AG04450 (cell line): ENCODE measurements around the gene NPHP4. TPM values are rescaled to one million over a fixed set of nuclear protein-coding genes. Genes with fewer than 3 reads are reported as not detected.

Experiments used
- CTCF ChIA-PET: fragments of 300-600, 350-600 bp; formaldehyde crosslinking; extraction: SDS; loops from one replicate; lab custom pipeline; 2022; ENCODE audit warnings: antibody characterized with exemption, inconsistent platforms; lab: Charles Lee
- POLR2A ChIA-PET: fragments of 350-600 bp; formaldehyde crosslinking; extraction: SDS; loops from one replicate; lab custom pipeline; 2021; ENCODE audit warnings: antibody characterized with exemption, inconsistent platforms; lab: Yijun Ruan, JAX
- DNase-seq: peaks from one replicate; pipeline ENCODE4 v3.0.0-alpha.2; 2011; ENCODE audit warnings: low read depth, low spot score
- H3K27ac ChIP-seq: one replicate; pipeline ENCODE4 v1.5.1; 2012; ENCODE audit warnings: low read depth, low read length, control low read depth
- H3K27me3 ChIP-seq: one replicate; pipeline ENCODE4 v1.6.0; 2012; ENCODE audit warnings: low read length; ENCODE audit not compliant: control insufficient read depth, insufficient read depth
- H3K4me3 ChIP-seq: 2 replicates; pipeline ENCODE4 v1.5.1; 2011; ENCODE audit warnings: mild to moderate bottlenecking, low read depth, low read length, control low read depth
- H3K9me3 ChIP-seq: 2 replicates; pipeline ENCODE4 v1.5.1; 2012; ENCODE audit warnings: low read length; ENCODE audit not compliant: control insufficient read depth, insufficient read depth
- polyA plus RNA-seq: library from polyadenylated mRNA; depleted of rRNA; stranded (reverse); fragments of >200 nt; gene quantifications from 2 replicates; pipeline ENCODE4 v1.2.3, GENCODE V29; 2011
- TF ChIP-seq, protein P1 (sequence below): IDR thresholded peaks from 2 replicates; pipeline ENCODE4 v1.5.1; 2011; ENCODE audit warnings: low read depth, low read length, control low read depth, inconsistent platforms

NPHP4 gene
- polyA plus RNA-seq, 1 experiment, result 1.6 TPM

DNA sequence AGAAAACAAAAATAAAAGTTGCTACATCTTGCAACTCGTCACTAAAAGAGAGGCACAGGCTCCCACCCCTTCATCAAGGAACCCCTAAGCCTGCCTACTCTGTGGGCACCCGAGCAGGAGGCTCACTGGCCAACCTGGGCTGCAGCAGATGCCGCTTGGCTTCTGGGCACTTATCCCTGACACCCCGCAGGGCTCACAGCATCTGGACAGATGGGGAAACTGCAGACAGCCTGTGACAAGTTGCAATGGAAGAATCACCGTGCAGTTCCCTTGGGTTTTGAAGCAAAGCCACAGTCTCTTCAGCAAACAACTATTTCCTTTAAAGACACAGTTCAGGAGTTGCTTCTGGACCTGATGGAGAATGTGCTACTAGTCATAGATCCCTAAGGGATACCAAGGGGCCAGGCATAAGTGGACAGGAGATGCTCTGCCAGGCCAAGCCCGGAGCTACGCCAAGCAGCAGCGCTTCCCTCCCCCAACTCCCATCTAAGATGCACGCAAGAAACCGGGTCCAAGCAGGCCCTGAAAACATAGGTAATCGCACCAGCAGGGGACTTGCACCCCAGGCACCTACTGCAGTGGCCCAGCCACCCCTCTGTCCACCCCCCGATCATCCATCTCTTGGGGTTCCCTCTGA, 170.6 kb downstream of the NPHP4 start:
- no peak for DNase-seq
- no peaks in the 10 kb centered on the region for H3K27me3 ChIP-seq
- no peak overlapping the region for H3K27ac ChIP-seq
- H3K9me3 ChIP-seq, result peaks cover 56% of the 10 kb centered on the region
- no peak overlapping the region for H3K4me3 ChIP-seq
- ChIA-PET POLR2A (no interaction called here), CTCF (no interaction called here)
- TF ChIP-seq, protein P1, sequence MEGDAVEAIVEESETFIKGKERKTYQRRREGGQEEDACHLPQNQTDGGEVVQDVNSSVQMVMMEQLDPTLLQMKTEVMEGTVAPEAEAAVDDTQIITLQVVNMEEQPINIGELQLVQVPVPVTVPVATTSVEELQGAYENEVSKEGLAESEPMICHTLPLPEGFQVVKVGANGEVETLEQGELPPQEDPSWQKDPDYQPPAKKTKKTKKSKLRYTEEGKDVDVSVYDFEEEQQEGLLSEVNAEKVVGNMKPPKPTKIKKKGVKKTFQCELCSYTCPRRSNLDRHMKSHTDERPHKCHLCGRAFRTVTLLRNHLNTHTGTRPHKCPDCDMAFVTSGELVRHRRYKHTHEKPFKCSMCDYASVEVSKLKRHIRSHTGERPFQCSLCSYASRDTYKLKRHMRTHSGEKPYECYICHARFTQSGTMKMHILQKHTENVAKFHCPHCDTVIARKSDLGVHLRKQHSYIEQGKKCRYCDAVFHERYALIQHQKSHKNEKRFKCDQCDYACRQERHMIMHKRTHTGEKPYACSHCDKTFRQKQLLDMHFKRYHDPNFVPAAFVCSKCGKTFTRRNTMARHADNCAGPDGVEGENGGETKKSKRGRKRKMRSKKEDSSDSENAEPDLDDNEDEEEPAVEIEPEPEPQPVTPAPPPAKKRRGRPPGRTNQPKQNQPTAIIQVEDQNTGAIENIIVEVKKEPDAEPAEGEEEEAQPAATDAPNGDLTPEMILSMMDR, result no peak

DNA sequence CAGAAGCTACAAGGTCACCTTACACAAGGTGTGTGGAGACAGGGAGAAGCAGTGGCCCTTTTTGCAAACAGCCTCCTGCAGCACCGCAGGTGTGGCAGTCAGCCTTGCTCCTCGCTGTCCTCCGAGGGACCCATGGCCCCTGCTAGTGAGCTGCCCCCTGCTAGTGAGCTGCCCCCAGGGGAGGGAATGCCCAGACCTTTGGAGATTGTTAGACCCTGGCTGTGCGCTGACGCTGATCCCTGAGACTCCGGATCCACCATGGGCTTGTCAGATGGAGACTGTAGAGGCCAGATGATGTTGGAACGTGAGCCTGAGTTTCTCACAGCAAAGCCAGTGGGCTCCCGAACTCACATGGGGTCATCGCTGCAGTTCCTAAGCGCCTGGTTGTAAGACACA, 172.2 kb downstream of the NPHP4 start:
- H3K9me3 ChIP-seq, result peaks cover 56% of the 10 kb centered on the region
- H3K27ac ChIP-seq, result no peak overlapping the region
- no peaks in the 10 kb centered on the region for H3K27me3 ChIP-seq
- ChIA-PET CTCF (no interaction called here), POLR2A (no interaction called here)
- no peak for DNase-seq
- no peak overlapping the region for H3K4me3 ChIP-seq
- TF ChIP-seq, protein P1, result no peak

DNA sequence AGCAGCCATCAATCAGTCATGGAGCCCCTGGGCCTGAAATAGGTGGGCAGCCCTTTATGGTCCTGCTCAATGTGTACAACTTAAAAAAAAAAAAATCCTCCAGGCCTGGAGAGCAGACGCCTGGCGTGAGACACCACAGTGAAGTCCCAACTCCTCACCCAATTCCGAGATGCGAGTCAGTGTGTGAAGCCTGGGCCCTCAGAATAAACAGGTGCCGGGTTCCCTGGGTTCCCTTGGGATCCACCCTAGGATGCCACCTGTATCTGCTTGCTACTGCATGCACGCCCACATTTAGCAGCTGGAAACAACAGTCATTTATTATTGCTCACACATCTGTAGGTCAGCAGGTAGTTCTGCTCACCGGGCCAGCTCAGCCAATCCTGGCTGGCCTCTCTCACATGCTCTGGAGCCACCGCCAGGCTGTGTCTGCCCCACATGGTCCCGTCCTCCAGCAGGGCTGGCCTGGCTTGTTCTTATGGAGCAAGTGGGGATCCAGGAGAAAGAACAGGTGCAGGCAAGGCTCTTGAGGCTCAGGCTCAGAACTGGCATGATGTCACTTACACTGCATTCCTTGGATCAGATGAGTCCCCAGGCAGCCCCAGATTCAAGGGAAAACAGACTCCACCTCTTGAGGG, 172.7 kb downstream of the NPHP4 start:
- peaks cover 56% of the 10 kb centered on the region for H3K9me3 ChIP-seq
- H3K4me3 ChIP-seq, result no peak overlapping the region
- DNase-seq, result no peak
- no peak overlapping the region for H3K27ac ChIP-seq
- POLR2A ChIA-PET, result no interaction called here
- CTCF ChIA-PET, result no interaction called here
- TF ChIP-seq, protein P1, result no peak
- no peaks in the 10 kb centered on the region for H3K27me3 ChIP-seq

DNA sequence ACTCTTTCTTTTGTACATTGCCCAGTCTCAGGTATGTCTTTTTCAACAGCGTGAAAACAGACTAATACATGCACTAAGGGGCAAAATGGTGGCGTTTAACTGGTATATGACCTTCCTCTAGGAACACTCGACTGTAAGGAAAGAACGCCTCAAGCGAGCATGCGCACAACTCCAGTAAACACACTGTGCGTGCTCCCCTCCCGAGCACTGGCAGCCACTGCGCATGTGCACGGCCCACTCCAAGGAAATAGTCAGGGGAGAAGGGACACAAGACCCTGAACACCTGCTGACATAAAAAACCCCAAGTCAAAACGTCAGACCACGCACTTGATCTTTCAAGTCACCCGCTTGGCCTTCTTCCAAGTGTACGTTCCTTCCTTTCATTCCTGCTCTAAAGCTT, 173.5 kb downstream of the NPHP4 start:
- Histone ChIP-seq H3K9me3 (peaks cover 63% of the 10 kb centered on the region), H3K27me3 (no peaks in the 10 kb centered on the region), H3K27ac (no peak overlapping the region), H3K4me3 (no peak overlapping the region)
- ChIA-PET CTCF (no interaction called here), POLR2A (no interaction called here)
- TF ChIP-seq, protein P1, result no peak
- DNase-seq, result no peak

DNA sequence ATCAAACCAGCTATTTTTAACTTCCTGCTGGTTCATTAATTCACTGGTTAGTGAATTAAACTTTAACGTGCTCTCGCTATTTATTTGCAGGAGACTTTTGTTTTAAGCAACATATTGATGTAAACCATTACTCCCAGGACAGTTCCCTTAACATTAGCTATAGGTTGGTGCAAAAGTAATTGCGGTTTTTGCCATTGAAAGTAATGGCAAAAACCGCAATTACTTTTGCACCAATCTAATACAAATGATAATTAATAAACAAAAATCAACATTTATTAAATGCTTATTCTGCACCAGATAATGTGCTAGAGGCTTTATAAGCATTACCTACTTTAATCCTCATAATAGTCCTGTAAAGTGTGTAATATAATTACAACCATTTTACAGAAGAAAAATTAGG, 176.5 kb downstream of the NPHP4 start:
- POLR2A ChIA-PET, result no interaction called here

More for the DNA sequence above, 176.5 kb downstream of the NPHP4 start:
- DNase-seq, result no peak
- CTCF ChIA-PET, result no interaction called here
- TF ChIP-seq, protein P1, result no peak
- Histone ChIP-seq H3K4me3 (no peak overlapping the region), H3K9me3 (peaks cover 56% of the 10 kb centered on the region), H3K27me3 (no peaks in the 10 kb centered on the region), H3K27ac (no peak overlapping the region)
